Ectodermal cell (in vitro differentiated cells): ENCODE measurements around the gene LGALS3.

Experiments used
- H3K27ac ChIP-seq: 2 replicates; pipeline ENCODE4 v1.7.0; 2013; ENCODE audit warnings: mild to moderate bottlenecking, low read depth, low read length; ENCODE audit not compliant: insufficient read depth, poor library complexity, severe bottlenecking
- H3K27me3 ChIP-seq: 2 replicates; pipeline ENCODE4 v1.7.0; 2013; ENCODE audit warnings: mild to moderate bottlenecking, low read length; ENCODE audit not compliant: insufficient read depth, control insufficient read depth, poor library complexity, severe bottlenecking
- H3K36me3 ChIP-seq: one replicate; pipeline ENCODE4 v1.7.0; 2013; ENCODE audit warnings: low read length; ENCODE audit not compliant: control insufficient read depth, insufficient read depth
- H3K4me1 ChIP-seq: one replicate; pipeline ENCODE4 v1.7.0; 2013; ENCODE audit warnings: low read length; ENCODE audit not compliant: control insufficient read depth, insufficient read depth
- H3K4me3 ChIP-seq: 2 replicates; pipeline ENCODE4 v1.7.0; 2013; ENCODE audit warnings: low read depth, low read length, control low read depth; ENCODE audit not compliant: insufficient read depth
- H3K9me3 ChIP-seq: 2 replicates; pipeline ENCODE4 v1.7.0; 2013; ENCODE audit warnings: mild to moderate bottlenecking, low read length, moderate library complexity; ENCODE audit not compliant: control insufficient read depth
- WGBS, 2 experiments: methylation state at CpG; one replicate each; pipeline ENCODE4 v1.1.7; 2013; ENCODE audit warnings: missing lambda C conversion rate in 2 of 2; 5-methylcytosine and 5-hydroxymethylcytosine counted together

Gene LGALS3

DNA sequence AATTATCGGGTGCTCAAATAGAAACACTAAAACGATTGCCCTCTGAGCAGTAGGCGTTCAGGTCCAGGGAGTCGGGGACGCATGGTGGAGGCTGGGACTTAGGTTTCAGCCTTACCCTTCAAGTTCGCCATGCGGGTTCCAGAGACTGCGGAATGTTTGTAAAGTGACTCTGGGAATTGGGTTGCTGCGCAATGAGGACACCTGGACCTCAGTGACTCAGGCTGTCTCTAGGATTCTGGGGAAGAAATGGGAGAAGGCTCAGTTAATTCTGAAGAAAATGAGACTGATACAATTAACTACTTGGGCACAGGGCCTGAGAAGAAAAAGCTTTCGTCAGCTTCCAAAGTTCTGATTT lies 1.1 kb downstream of the LGALS3 start:
- H3K27ac ChIP-seq: no peak overlapping the region
- H3K4me3 ChIP-seq: peak overlapping the region; percentile 44
- H3K9me3 ChIP-seq: no peaks in the 10 kb centered on the region
- peaks cover 63% of the 10 kb centered on the region for H3K27me3 ChIP-seq
- WGBS, 2 experiments: 53 to 55% methylated on average over 10 of the region's 10 CpGs
- H3K4me1 ChIP-seq: peaks cover 6% of the 10 kb centered on the region
- H3K36me3 ChIP-seq: no peaks in the 10 kb centered on the region

DNA sequence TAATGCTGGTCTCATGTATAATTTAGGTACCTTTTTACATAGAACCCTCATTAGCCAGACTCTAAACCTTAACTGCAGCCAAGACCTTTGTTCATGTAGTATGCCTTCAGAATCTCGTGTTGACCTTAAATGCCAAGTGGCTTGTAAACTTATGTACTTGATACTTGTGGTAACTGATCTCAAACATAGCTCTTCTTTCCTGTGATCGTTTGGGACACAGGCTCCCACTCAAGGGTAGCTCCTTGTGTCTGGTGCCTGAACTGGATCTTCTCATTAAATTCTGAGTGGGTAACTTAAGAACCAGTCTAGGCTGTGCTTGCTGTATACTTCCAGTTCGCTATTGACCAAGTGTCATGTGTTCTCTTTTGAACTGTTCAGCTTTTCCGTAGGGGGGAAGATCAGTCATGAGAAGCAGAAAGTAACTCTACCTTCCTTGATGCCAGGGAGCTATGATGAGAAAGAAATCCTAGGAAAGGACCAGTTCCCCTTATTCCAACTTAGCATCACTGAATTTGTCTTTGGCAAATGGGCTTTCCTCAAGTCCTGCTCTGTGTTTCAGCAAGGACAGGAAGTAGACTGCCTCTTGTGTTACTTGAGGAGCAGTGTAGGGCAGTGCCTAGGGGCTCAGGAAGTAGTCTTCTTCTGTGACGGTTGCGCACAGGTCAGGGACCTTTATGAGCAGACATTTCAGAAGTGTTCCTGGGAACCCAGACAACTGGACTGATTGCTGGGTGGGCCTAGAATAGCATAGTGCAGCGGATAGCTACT lies 2.5 kb downstream of the LGALS3 start:
- Histone ChIP-seq H3K4me3 (no peak overlapping the region), H3K4me1 (peaks cover 6% of the 10 kb centered on the region)
- 95 to 97% methylated on average over 7 of the region's 7 CpGs for WGBS, 2 experiments

DNA sequence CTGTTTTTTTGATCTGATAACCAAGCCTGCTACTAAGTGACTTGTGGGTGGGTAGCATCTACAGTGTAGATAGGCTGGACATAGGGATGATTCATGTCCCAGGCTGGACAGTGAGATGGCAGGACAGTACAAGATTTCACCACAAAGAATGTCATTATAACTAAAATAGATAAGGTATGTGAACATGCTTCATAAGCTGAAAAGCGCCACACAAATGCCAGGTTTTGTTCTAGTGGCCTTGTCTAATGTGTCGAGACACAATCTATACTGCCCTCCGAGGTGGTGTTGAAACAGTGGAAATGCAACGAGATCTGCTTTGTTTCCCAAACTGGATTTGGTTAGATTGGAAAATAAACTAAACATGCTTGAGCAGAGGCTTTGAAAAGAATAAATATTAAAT lies 4.4 kb downstream of the LGALS3 start:
- Histone ChIP-seq H3K4me3 (no peak overlapping the region), H3K4me1 (peaks cover 6% of the 10 kb centered on the region)
- 92% methylated on average over 4 of the region's 4 CpGs for WGBS, 2 experiments

More for the DNA sequence above, 2.5 kb downstream of the LGALS3 start:
- H3K9me3 ChIP-seq: no peaks in the 10 kb centered on the region
- peaks cover 53% of the 10 kb centered on the region for H3K27me3 ChIP-seq
- H3K27ac ChIP-seq: no peak overlapping the region
- H3K36me3 ChIP-seq: no peaks in the 10 kb centered on the region

DNA sequence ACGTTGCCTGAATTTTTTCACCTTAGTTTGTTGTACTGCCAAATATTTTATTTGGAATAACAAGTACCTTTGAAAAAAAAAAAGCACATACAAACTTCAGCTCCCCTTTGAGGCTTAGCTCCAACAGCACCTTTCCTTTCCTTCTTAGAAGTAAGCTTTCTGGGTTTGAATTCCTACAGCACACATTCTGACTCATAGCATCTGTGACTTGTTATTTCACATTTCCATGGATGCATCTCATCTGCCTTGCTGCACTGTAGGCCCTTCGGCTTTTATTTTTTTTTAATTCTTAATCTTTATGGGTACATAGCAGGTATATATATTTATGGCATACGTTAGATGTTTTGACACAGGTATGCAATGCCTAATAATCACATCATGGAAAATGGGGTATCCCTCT lies 7.2 kb downstream of the LGALS3 start:
- H3K36me3 ChIP-seq: no peaks in the 10 kb centered on the region
- no peak overlapping the region for H3K4me3 ChIP-seq
- no peak overlapping the region for H3K27ac ChIP-seq

More for the DNA sequence above, 4.4 kb downstream of the LGALS3 start:
- Histone ChIP-seq H3K9me3 (no peaks in the 10 kb centered on the region), H3K27me3 (peaks cover 35% of the 10 kb centered on the region), H3K27ac (no peak overlapping the region), H3K36me3 (no peaks in the 10 kb centered on the region)

DNA sequence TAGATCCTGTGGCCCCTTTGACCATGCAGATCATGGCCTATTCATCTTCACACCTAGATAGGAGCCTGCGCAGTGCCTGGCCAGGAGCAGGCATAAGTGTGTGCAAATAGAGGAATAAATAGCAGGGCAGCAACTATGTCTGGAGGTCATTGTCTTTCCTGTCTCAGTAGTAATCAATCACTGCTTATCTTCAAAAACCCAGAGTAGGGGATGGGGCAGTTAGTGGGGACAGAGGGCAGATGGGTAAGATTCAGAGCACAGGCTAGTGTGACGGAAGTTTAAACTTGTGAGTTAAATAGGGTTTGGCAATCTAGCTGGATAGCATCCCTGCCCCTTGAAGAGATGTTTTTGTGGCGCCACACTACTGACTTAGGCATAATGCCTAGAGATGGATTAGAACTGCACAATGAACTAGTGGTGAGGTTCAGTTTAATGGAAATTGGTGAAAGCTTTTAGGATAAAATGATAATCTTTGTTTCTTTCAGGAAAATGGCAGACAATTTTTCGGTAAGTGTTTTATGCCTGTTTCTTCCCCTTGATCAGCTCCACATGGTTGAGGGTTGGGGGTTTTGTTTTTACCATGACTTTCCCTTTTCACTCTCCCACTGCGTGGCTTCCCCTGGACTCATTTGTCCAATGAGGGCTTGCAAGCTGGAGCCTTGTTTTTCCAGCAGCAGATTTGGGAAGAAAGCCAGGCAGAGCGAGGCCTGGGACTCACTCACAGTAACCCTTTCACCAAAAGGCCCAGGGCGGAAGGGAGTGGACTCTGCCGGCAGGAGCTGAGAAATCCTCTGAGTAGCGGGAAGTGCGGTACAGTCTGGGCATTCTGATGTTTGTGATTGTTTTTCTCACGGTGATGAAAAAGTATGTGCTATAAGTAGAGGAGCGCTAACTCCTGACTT lies 8.1 kb downstream of the LGALS3 start:
- 92 to 94% methylated on average over 12 of the region's 12 CpGs for WGBS, 2 experiments
- Histone ChIP-seq H3K9me3 (no peaks in the 10 kb centered on the region), H3K27ac (no peak overlapping the region), H3K36me3 (no peaks in the 10 kb centered on the region), H3K4me3 (no peak overlapping the region), H3K27me3 (no peaks in the 10 kb centered on the region), H3K4me1 (no peaks in the 10 kb centered on the region)

More for the DNA sequence above, 7.2 kb downstream of the LGALS3 start:
- Histone ChIP-seq H3K4me1 (no peaks in the 10 kb centered on the region), H3K9me3 (no peaks in the 10 kb centered on the region), H3K27me3 (peaks cover 7% of the 10 kb centered on the region)
- 97 to 100% methylated on average over 2 to 3 of the region's 3 CpGs for WGBS, 2 experiments

DNA sequence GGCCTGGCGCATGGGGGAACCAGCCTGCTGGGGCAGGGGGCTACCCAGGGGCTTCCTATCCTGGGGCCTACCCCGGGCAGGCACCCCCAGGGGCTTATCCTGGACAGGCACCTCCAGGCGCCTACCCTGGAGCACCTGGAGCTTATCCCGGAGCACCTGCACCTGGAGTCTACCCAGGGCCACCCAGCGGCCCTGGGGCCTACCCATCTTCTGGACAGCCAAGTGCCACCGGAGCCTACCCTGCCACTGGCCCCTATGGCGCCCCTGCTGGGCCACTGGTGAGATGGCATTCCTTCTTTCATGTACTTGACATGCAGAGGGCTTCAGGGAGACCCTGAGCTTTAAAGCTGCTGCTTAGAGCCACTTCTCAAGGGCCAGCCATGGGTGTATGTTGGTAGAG lies 9.0 kb downstream of the LGALS3 start:
- no peaks in the 10 kb centered on the region for H3K4me1 ChIP-seq
- no peaks in the 10 kb centered on the region for H3K9me3 ChIP-seq
- H3K36me3 ChIP-seq: no peaks in the 10 kb centered on the region
- H3K27ac ChIP-seq: no peak overlapping the region
- no peaks in the 10 kb centered on the region for H3K27me3 ChIP-seq
- WGBS, 2 experiments: 87 to 88% methylated on average over 7 of the region's 7 CpGs
- no peak overlapping the region for H3K4me3 ChIP-seq

DNA sequence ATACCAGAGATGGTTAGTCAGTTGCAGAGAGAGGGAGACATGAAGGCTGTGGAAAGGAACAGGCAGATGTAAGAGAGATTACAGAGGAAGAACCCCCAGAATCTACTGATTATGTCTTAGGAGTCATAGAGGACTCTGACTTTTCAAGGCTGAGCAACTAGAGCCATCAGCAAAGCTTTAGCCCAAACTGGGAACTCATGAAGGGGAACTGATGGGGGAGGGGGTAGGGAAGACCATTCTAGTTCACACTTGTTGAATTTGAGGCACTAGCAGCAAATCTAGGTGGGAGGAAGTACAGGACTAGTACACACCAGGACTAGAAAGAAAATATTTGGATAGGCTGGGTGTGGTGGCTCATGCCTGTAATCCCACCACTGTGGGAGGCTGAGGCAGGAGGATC lies 10.1 kb downstream of the LGALS3 start:
- no peaks in the 10 kb centered on the region for H3K4me1 ChIP-seq
- no peaks in the 10 kb centered on the region for H3K27me3 ChIP-seq
- no peak overlapping the region for H3K4me3 ChIP-seq
- H3K36me3 ChIP-seq: no peaks in the 10 kb centered on the region
- no peak overlapping the region for H3K27ac ChIP-seq
- H3K9me3 ChIP-seq: no peaks in the 10 kb centered on the region

DNA sequence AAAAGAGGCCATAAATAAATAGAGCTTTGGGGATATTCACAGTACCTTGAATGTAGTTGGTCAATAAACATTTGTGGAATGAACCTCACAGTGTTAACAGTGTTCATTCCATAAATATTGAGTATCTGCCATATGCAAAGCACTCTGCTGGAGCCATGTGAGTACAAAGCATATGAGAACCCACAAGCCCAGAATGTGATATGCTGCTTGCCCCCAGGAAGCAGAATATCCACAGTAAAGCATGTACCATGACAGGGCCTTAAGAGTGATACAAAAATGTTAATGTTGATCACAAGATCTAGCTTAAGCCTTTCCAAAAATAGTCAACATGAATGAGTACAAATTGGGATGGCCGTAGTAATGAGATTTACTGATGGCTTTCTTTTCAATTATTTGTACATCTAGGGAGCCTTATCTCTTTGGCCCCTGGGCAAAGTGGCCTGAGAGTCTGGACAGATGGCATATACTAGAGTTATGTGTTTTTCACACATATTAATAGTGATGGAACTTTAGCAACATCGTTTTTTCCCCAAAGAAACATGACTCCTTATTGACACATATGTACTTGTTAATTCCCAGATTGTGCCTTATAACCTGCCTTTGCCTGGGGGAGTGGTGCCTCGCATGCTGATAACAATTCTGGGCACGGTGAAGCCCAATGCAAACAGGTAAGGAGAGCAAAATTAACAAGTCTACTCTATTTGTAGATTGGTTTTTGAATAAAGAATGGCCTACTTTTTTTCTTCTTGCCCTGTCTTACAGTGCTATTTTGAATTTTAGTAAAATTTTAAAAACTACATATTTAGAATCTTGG lies 10.9 kb downstream of the LGALS3 start:
- Histone ChIP-seq H3K4me1 (no peaks in the 10 kb centered on the region), H3K36me3 (peaks cover 7% of the 10 kb centered on the region), H3K9me3 (no peaks in the 10 kb centered on the region), H3K4me3 (no peak overlapping the region), H3K27me3 (no peaks in the 10 kb centered on the region), H3K27ac (no peak overlapping the region)
- WGBS, 2 experiments: 93 to 96% methylated on average over 4 of the region's 4 CpGs

DNA sequence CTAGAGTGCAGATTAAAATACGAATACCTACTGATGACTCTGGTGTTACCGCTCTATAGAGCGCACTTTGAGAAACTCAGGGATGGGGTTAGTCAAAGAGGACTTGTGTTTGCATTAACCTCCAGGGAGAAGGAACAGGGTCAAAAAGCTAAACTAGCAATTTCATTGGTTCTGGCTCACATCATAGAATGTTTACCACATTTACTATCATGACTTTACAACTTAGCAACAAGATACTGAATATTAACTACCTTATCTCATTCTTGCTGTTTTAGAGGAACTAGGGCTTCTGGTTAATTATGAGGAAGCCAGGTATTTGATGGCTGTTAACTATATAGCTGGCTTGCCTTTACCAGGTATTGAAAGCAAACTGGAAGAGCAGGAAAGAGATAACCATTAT lies 12.8 kb downstream of the LGALS3 start:
- H3K9me3 ChIP-seq: no peaks in the 10 kb centered on the region
- no peak overlapping the region for H3K27ac ChIP-seq
- no peak overlapping the region for H3K4me3 ChIP-seq
- 98% methylated on average over 3 of the region's 3 CpGs for WGBS, 2 experiments
- no peaks in the 10 kb centered on the region for H3K27me3 ChIP-seq
- H3K36me3 ChIP-seq: peaks cover 10% of the 10 kb centered on the region
- no peaks in the 10 kb centered on the region for H3K4me1 ChIP-seq

DNA sequence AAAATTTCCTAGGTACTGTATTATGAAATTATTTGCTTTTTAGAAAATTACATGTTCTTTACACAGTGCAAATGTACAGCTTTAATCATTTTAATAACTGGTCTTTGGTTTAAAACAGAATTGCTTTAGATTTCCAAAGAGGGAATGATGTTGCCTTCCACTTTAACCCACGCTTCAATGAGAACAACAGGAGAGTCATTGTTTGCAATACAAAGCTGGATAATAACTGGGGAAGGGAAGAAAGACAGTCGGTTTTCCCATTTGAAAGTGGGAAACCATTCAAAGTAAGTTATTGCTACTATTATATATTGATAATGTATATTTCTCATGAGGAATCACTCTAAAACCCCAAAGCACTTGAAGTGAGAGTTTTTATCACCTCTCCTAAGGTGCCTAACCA lies 13.4 kb downstream of the LGALS3 start:
- Histone ChIP-seq H3K36me3 (peaks cover 14% of the 10 kb centered on the region), H3K27ac (no peak overlapping the region), H3K9me3 (no peaks in the 10 kb centered on the region), H3K27me3 (no peaks in the 10 kb centered on the region), H3K4me3 (no peak overlapping the region), H3K4me1 (no peaks in the 10 kb centered on the region)
- WGBS, 2 experiments: 91 to 100% methylated on average over 1 of the region's 2 CpGs
